H1 (cell line): ENCODE measurements around the gene ARHGDIB.

Experiments
- ATF3 ChIP-seq: IDR thresholded peaks from 2 replicates; pipeline ENCODE4 v1.6.1; 2011; ENCODE audit warnings: low read depth, mild to moderate bottlenecking, low read length; ENCODE audit not compliant: insufficient read depth
- BRCA1 ChIP-seq: IDR thresholded peaks from 2 replicates; pipeline ENCODE4 v1.6.1; 2012; ENCODE audit warnings: low read depth, low read length, improper control_type of control experiment
- CBX8 ChIP-seq: fragments of 300-800, 300-1000 bp; sonication (generic); IDR thresholded peaks from 2 replicates; pipeline ENCODE4 v1.7.1; 2016; ENCODE audit warnings: low read depth, low read length, borderline replicate concordance
- CREB1 ChIP-seq: IDR thresholded peaks from 2 replicates; pipeline ENCODE4 v1.6.1; 2012; ENCODE audit warnings: inconsistent platforms
- CTCF ChIP-seq, 3 experiments: IDR thresholded peaks; 1 replicate in 2 of 3; 2 replicates in 1 of 3; pipeline versions ENCODE4 v1.5.1 to v1.6.1; 2011; ENCODE audit warnings: low read length in 3 of 3, mild to moderate bottlenecking in 3 of 3, inconsistent platforms in 2 of 3, low read depth in 1 of 3, moderate library complexity in 1 of 3; ENCODE audit not compliant: insufficient read depth in 1 of 3; ENCODE audit errors: control extremely low read depth in 1 of 3
- EP300 ChIP-seq, 2 experiments: IDR thresholded peaks; 1 replicate in 1 of 2; 2 replicates in 1 of 2; pipeline ENCODE4 v1.6.1; 2011 to 2012; ENCODE audit warnings: low read depth in 2 of 2, low read length in 2 of 2, mild to moderate bottlenecking in 2 of 2, borderline replicate concordance in 1 of 2, inconsistent platforms in 1 of 2, moderate library complexity in 1 of 2
- HDAC2 ChIP-seq, 2 experiments: fragments of 300-600 bp in 1 of 2; sonication (generic) in 1 of 2; IDR thresholded peaks; 2 replicates each; pipeline ENCODE4 v1.6.1; 2011 to 2012; ENCODE audit warnings: low read depth in 2 of 2, low read length in 2 of 2, mild to moderate bottlenecking in 2 of 2, moderate library complexity in 2 of 2, borderline replicate concordance in 1 of 2, inconsistent platforms in 1 of 2
- JUN ChIP-seq: IDR thresholded peaks from 2 replicates; pipeline ENCODE4 v1.6.1; 2011; ENCODE audit warnings: low read depth, mild to moderate bottlenecking, improper control_type of control experiment, low read length
- JUND ChIP-seq: IDR thresholded peaks from 2 replicates; pipeline ENCODE4 v1.6.1; 2011; ENCODE audit warnings: mild to moderate bottlenecking, improper control_type of control experiment, low read length
- KDM1A ChIP-seq: fragments of 200-600, 300-600 bp; sonication (generic); IDR thresholded peaks from 2 replicates; pipeline ENCODE4 v1.7.1; 2016; ENCODE audit warnings: mild to moderate bottlenecking, low read length, borderline replicate concordance
- POLR2A ChIP-seq, 2 experiments: IDR thresholded peaks; 1 replicate in 1 of 2; 2 replicates in 1 of 2; pipeline ENCODE4 v1.6.1; 2011; ENCODE audit warnings: low read depth in 2 of 2, low read length in 2 of 2, mild to moderate bottlenecking in 2 of 2; ENCODE audit errors: control extremely low read depth in 1 of 2
- POLR2AphosphoS5 ChIP-seq: IDR thresholded peaks from 2 replicates; pipeline ENCODE4 v1.6.1; 2011; ENCODE audit warnings: low read depth, low read length
- YY1 ChIP-seq: IDR thresholded peaks from 2 replicates; pipeline ENCODE4 v1.6.1; 2011; ENCODE audit warnings: low read depth, mild to moderate bottlenecking, low read length

- TF ChIP-seq HDAC2 (IDR thresholded peaks at IDR 0.05; ENCODE audit: borderline replicate concordance in 1 of 2, low read depth in 2 of 2, low read length in 2 of 2), result no peak
- no peak for TF ChIP-seq ATF3
- TF ChIP-seq CREB1, result no peak
- no peak for TF ChIP-seq BRCA1
- TF ChIP-seq POLR2A (IDR thresholded peaks at IDR 0.05; ENCODE audit: control extremely low read depth in 1 of 2, low read depth in 2 of 2, low read length in 2 of 2), result no peak
- TF ChIP-seq CTCF (IDR thresholded peaks at IDR 0.05; ENCODE audit: control extremely low read depth in 1 of 3, insufficient read depth in 1 of 3, low read depth in 1 of 3, low read length in 3 of 3), result peak; percentile 33 to 61 (median 41)
- TF ChIP-seq JUND, result no peak
- TF ChIP-seq JUN, result no peak
- TF ChIP-seq EP300 (IDR thresholded peaks at IDR 0.05; ENCODE audit: borderline replicate concordance in 1 of 2, low read depth in 2 of 2, low read length in 2 of 2), result no peak
- TF ChIP-seq CBX8, result no peak
- TF ChIP-seq POLR2AphosphoS5, result no peak
- TF ChIP-seq YY1, result no peak
- no peak for TF ChIP-seq KDM1A
These were observed 23.7 kb downstream of the ARHGDIB start for GRCh38 chr12:14937689-14938088.
